ENCODE data around the gene VTN. TPM values are rescaled to one million over a fixed set of nuclear protein-coding genes. Genes with fewer than 3 reads are reported as not detected.

The VTN gene
- total RNA-seq, 2 experiments from 2014 or later: 0.28 TPM; not detected in 1

Small RNAs within 50 kb of the gene (microRNA-seq; reads per million reads assigned to microRNA genes)
- gene MIR4723: not detected

Other genes starting within 250 kb of the VTN start
- gene TMEM97, start 51.1 kb downstream of the VTN start, total RNA-seq: 10 to 100 TPM; 18.8 to 20.9 TPM
- gene IFT20, start 34.8 kb downstream of the VTN start, total RNA-seq: 10 to 100 TPM; 24.6 to 28.9 TPM
- gene TNFAIP1, start 34.5 kb downstream of the VTN start, total RNA-seq: 10 to 100 TPM; 18.7 to 20.3 TPM
- 10 to 100 TPM; 51.5 to 54.5 TPM for gene POLDIP2, start 12.8 kb downstream of the VTN start, total RNA-seq
- gene SEBOX, start 5.1 kb downstream of the VTN start, total RNA-seq: not detected
- 10 to 100 TPM; 25.6 to 25.8 TPM for gene SARM1, start 1.4 kb upstream of the VTN start, total RNA-seq
- 1 to 10 TPM; 3.0 to 3.6 TPM for gene SLC46A1, start 35.9 kb upstream of the VTN start, total RNA-seq
- not detected for gene SLC13A2, start 103.3 kb upstream of the VTN start, total RNA-seq
- gene FOXN1, start 136.0 kb upstream of the VTN start, total RNA-seq: not detected
- gene UNC119, start 182.3 kb upstream of the VTN start, total RNA-seq: 10 to 100 TPM; 54.9 to 57.8 TPM
- 10 to 100 TPM; 60.5 to 63.1 TPM for gene PIGS, start 201.2 kb upstream of the VTN start, total RNA-seq
- gene ALDOC, start 206.6 kb upstream of the VTN start, total RNA-seq: 100 to 1,000 TPM; 142 to 154 TPM
- 100 to 1,000 TPM; 109 to 118 TPM for gene SPAG5, start 228.7 kb upstream of the VTN start, total RNA-seq
- 10 to 100 TPM; 20.7 to 24.9 TPM for gene RSKR, start 243.9 kb upstream of the VTN start, total RNA-seq